Cardiac septum (tissue), 1 donor: Measurements from ENCODE around the gene PPBP. TPM values are rescaled to one million over a fixed set of nuclear protein-coding genes. Genes with fewer than 3 reads are reported as not detected.
"Not testable (repeated sequence)": the region's sequence is repeated elsewhere in the genome, so short reads cannot be mapped to it uniquely, and the experiment has no call there.

Experiments
- DNase-seq: peaks from one replicate; pipeline ENCODE4 v3.0.0-alpha.2; 2020; ENCODE audit warnings: low spot score
- intact Hi-C: fragments of 100-400 bp; cut with DNase I; formaldehyde crosslinking; loops from one replicate; pipeline ENCODE4 v1.14.0; 2022
- total RNA-seq: library from RNA; stranded (reverse); fragmentation: NEBNext Ultra II Directional; extraction: Animal tissue kit (Norgen Biotek cat#: 25700); gene quantifications from one replicate; pipeline ENCODE4 v1.2.1, GENCODE V29; 2021
- donor health status: DM: no; HTN: no; CAD: no.

PPBP gene
- total RNA-seq, 1 donor from 2014 or later, result 1.9 TPM

GRCh38 chr4:74000301-74000700 is 12.3 kb upstream of the PPBP start:
- DNase-seq, result no peak
- intact Hi-C loops, result no loop called here

GRCh38 chr4:73998040-73999011 is 10.3 kb upstream of the PPBP start, which contains the start of gene CXCL5:
TSS of gene CXCL5 (minus strand) at chr4:73998677. CDS start at chr4:73998581, 96 bp downstream.
- peak; percentile 78 for DNase-seq
- intact Hi-C loops, result no loop called here

- DNase-seq, result no peak
- intact Hi-C loops, result no loop called here
These were observed 4.1 kb upstream of the PPBP start for GRCh38 chr4:73992050-73992449.

- intact Hi-C loops, result no loop called here
- DNase-seq, result no peak
These were observed 3.7 kb upstream of the PPBP start for GRCh38 chr4:73991742-73992000.

GRCh38 chr4:73990988-73991741 is 3.2 kb upstream of the PPBP start:
- no peak for DNase-seq
- intact Hi-C loops, result no loop called here

GRCh38 chr4:73989928-73990327 is 1.9 kb upstream of the PPBP start:
- intact Hi-C loops, result no loop called here
- DNase-seq, result no peak

- intact Hi-C loops, result no loop called here
- DNase-seq, result no peak
These were observed 1.0 kb upstream of the PPBP start for GRCh38 chr4:73989031-73989430.

- no peak for DNase-seq
- intact Hi-C loops, result no loop called here
These were observed 2.5 kb downstream of the PPBP start for GRCh38 chr4:73985528-73985852.

GRCh38 chr4:73984736-73985527 is 3.1 kb downstream of the PPBP start:
- intact Hi-C loops, result no loop called here
- DNase-seq, result no peak

- intact Hi-C loops, DNase-seq: not testable (repeated sequence)
These were observed 6.8 kb downstream of the PPBP start for GRCh38 chr4:73981175-73981574.

- DNase-seq, result no peak
- intact Hi-C loops, result no loop called here
These were observed 8.5 kb downstream of the PPBP start for GRCh38 chr4:73979407-73979957.

GRCh38 chr4:73978886-73979285 is 9.1 kb downstream of the PPBP start:
- no peak for DNase-seq

GRCh38 chr4:73976716-73977115 is 11.3 kb downstream of the PPBP start:
- no peak for DNase-seq
- intact Hi-C loops, result no loop called here

More at GRCh38 chr4:73978886-73979285, 9.1 kb downstream of the PPBP start:
- intact Hi-C loops, result no loop called here

GRCh38 chr4:73976217-73976616 is 11.8 kb downstream of the PPBP start:
- intact Hi-C loops, result no loop called here
- no peak for DNase-seq

GRCh38 chr4:73974352-73974751 is 13.6 kb downstream of the PPBP start:
- intact Hi-C loops, result no loop called here
- DNase-seq, result no peak

- intact Hi-C loops, result no loop called here
- no peak for DNase-seq
These were observed 17.0 kb downstream of the PPBP start for GRCh38 chr4:73970945-73971344.

- intact Hi-C loops, result no loop called here
- no peak for DNase-seq
These were observed 18.0 kb downstream of the PPBP start for GRCh38 chr4:73970011-73970410.

- intact Hi-C loops, result no loop called here
- DNase-seq, result no peak
These were observed 20.1 kb downstream of the PPBP start for GRCh38 chr4:73967866-73968265.

- intact Hi-C loops, result no loop called here
- DNase-seq, result no peak
These were observed 23.0 kb downstream of the PPBP start for GRCh38 chr4:73964862-73965611.
